Stimulated activated CD4-positive, alpha-beta T cell treated with anti-CD3 and anti-CD28 coated beads, TNF-alpha, amount 100 ng/mL, for 1 hour (primary cell): Measurements from ENCODE around the gene FXYD1.
"Not testable (repeated sequence)": the region's sequence is repeated elsewhere in the genome, so short reads cannot be mapped to it uniquely, and the experiment has no call there.

Source experiments
- DNase-seq, 3 donors: peaks; one replicate each; pipeline ENCODE4 v3.0.0-alpha.2; 2020; ENCODE audit warnings: low read depth in 3 of 3, low spot score in 1 of 3

Gene FXYD1

DNA sequence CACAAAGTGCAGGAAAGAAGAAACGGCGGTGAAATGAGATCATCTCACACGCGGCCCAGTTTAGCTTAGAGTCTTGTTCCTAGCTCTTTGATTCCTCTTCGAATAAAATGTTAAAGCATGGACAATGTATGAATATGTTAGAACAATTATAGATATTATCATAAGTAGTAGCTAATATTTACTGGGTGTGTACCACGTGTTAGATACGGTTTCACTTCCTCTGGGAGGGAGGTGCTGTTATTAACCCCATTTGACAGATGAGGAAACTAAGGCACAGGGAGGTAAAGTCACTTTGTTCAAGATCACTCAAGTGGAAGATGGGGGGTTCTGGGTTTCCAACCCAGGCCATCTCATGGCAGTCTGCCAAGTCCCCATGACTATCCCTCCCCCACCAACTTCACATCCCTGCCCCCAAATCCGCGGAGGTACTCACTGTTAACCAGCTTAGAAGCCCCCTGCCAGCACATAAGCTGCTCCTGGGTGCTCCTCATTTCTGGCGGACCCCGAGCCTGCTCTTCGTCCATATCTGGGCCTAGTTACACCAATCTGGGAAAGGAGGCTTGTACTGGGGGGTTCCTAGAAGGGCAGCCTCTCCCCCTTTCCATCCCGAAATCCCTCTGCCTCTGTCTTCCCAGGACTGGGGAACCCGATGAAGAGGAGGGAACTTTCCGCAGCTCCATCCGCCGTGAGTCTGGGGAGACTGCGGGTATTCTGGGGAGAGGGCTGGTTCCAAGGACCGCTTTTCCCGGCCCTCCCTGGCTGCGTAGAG lies 3.4 kb downstream of the FXYD1 start:
- DNase-seq, result no peak

DNA sequence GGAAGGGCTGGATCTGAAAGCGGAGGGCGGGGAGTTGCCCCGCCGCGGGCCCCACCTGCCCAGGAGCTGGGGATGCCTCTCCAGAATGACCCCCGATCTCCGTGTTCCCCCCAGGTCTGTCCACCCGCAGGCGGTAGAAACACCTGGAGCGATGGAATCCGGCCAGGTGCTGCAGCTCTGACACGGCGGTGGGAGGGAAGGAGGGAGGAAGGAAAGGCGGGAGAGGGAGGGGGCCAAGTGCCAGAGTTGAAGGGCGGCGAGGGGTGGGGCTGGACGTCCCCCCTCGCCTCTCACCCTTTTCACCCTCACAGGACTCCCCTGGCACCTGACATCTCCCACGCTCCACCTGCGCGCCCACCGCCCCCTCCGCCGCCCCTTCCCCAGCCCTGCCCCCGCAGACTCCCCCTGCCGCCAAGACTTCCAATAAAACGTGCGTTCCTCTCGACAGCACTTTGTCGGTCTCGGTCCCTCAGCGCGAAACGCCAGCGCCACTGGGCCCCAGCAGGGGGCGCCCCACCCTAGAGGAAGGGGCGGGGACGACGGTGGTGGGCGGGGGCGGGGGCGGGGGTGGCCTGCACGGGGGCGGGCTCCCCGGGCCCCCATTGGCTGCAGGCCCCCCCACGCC lies 4.1 kb downstream of the FXYD1 start:
- DNase-seq, result peak; percentile 58 to 62 (median 59)

DNA sequence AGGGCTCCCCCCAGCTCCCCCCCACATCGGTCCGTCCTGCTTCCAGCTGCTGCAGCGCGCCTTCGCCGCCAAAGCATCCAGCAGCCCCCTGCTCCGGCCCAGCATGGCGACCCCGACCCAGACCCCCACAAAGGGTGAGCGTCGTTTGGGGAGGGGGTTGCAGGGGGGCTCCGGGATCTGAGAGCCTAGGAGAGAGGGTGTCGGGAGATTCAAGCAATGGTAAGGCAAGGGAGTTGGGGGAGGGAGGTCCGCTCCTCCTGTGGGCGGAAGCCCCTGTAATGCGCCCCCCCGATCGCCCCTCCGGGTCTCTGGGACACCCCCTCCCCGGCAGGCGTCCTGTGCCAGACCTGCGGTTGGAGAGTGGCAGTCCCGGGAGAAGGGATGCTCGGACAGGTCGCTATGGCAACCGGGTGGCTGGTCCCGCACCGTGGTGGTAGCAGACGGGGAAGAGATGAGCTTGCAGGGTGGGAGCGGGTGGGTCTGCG lies 4.6 kb downstream of the FXYD1 start, which contains the start of gene FXYD7:
Gene FXYD7, plus strand, starts transcription at position 25 of the 485 bp plus-strand sequence. Its CDS starts 79 bp downstream, at position 104.
- no peak for DNase-seq

DNA sequence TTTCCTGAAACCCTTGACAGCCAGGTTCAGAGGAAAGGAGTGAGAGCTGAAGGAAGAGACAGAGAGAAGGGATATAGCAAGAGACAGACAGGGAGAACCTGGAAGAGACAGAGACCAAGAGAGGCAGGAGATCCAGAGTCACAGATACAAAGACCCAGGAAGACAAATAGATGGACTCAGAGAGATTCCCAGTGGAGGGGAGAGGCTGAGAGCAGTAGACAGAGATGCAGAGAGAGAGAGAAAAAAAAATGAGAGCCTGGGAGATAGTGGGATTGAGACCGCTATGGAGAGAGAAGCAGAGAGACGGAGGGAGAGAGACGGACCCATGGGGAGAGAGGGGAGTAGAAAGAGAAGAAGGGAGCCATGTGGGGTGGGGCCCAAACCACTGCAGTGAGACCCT lies 5.2 kb downstream of the FXYD1 start:
- no peak for DNase-seq

GRCh38 chr19:35144259-35144599 lies 5.6 kb downstream of the FXYD1 start:
- no peak for DNase-seq

DNA sequence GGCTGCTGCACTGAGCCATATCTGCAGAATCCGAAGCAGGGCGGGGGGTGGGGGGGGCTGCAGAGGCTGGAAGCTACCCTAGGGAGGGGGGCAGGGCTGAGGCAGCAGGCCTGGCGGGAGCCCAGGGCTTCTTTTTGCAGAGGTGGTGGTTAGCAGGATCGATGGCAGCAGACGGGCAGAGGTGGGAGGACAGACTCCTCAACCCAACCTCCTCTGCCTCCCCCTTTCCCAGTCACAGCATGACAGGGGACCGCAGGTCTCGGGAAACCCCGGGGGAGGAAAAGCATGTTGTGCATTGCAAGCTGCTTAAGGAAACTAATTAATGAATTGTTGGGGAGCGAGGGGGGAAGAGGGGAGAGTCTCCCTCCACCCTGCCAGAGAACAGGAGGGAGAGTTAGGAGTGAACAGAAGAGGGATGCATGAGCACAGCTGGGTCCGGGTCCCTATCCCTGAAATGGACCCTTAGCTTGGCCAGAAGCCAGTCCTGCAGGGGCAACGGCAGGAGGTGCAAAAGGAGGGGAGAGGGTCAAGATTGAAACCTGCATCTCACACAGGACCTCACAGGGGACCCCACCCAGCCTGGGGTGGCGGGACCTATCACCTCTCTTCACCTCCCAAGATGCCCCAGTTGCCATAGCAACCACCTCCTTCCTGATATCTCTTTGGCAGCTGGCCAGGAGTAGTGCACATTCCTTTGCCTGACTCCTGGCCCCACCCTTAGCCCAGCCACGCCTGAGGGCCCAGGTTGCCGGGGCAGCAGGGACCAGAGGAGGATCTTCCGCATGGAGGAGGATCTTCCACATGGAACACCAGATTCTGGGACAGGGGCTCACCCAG lies 6.2 kb downstream of the FXYD1 start:
- no peak for DNase-seq

GRCh38 chr19:35146746-35147459 lies 8.3 kb downstream of the FXYD1 start:
- no peak for DNase-seq

- DNase-seq, result no peak
Measured at GRCh38 chr19:35149463-35149862, 10.8 kb downstream of the FXYD1 start.

GRCh38 chr19:35150445-35150844 lies 11.8 kb downstream of the FXYD1 start:
- no peak for DNase-seq

GRCh38 chr19:35151273-35152065 lies 12.8 kb downstream of the FXYD1 start:
- no peak for DNase-seq

DNA sequence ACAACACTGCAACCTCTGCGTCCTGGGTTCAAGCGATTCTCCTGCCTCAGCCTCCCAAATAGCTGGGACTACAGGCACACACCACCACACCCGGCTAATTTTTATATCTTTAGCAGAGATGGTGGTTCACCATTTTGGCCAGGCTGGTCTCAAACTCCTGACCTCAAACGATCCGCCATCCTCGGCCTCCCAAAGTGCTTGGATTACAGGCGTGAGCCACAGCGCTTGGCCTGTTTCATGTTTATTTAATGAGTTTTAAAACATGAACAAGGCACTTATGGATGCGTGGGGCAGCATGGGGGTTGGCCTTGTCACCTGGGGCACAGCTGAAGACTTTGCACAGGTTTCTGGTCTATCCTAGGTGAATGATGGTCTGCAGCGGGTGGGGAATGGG lies 14.5 kb downstream of the FXYD1 start:
- DNase-seq, result not testable (repeated sequence)

GRCh38 chr19:35153701-35154524 lies 15.3 kb downstream of the FXYD1 start:
- peak; percentile 42 to 65 (median 64) for DNase-seq

DNA sequence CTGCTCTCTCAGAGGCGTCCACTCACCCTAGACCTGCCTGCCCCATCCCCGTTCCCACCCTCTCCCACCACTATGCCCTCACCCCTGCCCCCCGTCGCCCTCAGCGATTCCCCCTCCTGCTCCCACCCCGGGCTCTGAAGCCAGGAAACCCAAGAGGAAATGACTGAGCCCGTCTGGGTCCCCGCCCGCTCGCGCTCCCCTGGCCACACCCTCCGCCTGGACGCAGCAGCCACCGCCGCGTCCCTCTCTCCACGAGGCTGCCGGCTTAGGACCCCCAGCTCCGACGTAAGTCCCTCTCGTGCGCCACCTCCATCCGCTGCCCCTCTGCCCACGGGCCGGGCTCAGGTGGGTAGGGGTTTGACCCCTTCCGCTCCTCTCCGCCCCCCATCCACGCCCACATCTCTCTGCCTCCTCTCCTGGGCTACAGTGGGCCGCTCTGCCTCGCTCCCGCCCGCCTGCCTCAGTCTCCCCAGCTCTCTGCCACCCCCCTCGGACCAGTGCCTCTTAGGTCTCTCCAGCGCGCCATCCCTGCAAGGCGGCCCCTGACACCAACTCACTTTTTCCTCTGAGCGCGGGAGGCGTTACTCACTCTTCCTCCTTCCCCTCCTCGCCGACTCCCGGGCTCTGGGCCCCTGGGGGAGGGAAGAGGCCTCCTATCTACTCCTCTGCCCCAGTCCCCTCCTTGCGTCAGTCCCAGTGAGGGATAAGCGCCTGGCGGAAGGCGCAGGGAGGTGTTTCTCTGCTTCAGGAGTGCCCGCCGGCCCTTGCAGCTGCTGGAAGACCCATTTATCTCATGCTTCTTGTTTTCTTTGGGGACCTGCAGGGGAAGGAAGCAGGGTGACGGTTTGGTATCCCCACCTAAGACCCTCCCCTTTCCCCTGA lies 16.1 kb downstream of the FXYD1 start, which contains the start of gene FXYD5:
Gene FXYD5, plus strand, starts transcription at position 211 of the 882 bp plus-strand sequence. CDS start 816 bp downstream, outside the sequence.
- peak; percentile 51 to 69 (median 60) for DNase-seq

DNA sequence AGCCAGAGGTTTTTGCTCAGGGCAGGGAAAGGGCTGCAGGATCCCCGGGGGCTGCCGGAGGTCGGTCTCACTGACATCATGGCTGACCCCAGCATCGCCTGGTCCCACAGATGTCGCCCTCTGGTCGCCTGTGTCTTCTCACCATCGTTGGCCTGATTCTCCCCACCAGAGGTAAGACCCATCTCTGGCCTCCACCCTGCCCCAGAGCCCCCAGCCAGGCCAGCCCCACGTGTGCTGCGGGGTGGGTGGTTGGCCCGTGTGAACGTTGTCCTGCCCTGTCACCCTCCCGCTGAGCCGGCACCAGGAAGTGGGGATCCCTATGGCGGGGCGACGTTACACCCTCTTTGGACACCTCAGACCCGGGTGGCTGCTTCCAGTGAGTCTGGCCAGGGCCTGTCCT lies 16.8 kb downstream of the FXYD1 start:
- no peak for DNase-seq

GRCh38 chr19:35155981-35156672 lies 17.5 kb downstream of the FXYD1 start:
- DNase-seq, result no peak

GRCh38 chr19:35156673-35157014 lies 18.0 kb downstream of the FXYD1 start:
- no peak for DNase-seq

DNA sequence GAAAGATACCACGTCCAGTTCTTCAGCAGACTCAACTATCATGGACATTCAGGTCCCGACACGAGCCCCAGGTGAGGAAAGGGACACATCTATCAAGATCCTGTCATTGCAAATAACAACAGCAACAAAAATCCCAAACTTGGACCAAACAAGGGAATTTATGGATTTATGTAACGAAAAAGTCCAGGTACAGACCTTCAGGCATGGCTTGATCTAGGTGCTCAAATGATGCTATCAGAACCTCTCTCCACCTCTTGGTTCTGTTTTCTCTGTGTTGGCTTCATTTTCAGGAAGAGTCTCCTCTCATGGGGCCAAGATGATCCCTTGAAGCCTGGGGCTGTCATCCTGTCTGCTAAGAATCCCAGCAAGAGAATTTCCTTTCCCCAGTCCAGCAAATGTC lies 18.8 kb downstream of the FXYD1 start:
- no peak for DNase-seq

DNA sequence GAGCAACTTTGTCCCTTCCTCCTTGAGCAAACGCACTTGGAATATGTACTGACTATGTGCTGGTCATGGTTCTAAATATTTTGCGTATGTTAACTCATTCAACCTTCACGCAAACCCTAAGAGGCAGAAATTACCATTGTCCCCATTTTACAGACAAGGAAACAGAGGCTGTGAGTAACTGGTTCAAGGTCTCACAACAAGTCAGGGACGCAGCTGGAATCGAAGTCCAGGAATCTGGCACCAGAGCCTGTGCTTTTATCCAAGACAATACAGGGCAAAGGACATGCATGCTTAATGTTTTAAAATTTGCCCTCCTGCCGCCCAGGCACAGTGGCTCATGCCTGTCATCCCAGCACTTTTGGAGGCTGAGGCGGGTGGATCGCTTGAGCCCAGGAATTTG lies 21.0 kb downstream of the FXYD1 start:
- no peak for DNase-seq
